HG03520 (cell line): ENCODE measurements around the gene MTCH2.

Experiments used
- ATAC-seq: cut with Tn5 transposase; IDR thresholded peaks from one replicate; pipeline ENCODE4 v1.9.1; 2021; ENCODE audit warnings: mild to moderate bottlenecking, moderate library complexity; ENCODE audit not compliant: unreplicated experiment

Gene MTCH2

DNA sequence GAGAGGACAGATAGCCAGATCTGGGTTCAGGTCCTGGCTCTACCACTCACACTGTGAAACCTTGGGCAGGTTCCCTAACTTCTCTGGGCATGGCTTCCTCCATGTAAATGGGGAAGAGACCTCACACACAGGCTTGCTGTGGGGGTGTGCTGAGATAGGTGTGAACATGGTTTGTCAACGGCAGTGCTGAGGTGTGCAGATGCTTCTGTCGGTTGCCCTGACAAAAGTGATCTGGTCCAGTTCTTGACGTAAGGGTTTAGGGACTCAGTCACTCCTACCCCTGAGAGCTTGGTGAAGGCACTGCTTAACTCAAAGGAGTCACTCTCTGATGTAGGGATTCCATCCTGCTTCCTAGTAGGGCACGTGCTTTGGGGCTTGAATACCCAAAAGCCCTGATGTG, 50.1 kb downstream of the MTCH2 start:
- ATAC-seq = no peak

DNA sequence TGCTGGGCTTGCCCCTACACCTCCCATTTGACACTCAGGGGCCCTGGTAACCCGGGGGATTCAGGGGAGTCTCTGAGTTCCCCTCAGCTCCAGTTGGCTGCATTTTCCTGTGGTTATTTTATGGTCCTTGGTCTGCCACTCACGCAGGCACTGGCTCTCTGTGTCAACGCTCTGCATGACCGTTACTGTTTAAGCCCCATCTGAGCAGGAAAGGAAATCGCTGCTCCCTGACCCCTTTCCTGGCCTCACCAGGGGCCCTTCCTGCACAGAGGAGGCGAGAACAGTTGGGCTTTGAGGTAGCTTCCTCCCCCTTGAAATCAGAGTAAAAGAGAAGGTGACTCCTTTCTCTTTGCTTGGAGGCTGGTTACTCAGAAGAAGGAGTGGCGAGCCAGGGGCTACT, 50.6 kb downstream of the MTCH2 start:
- no peak for ATAC-seq

- no peak for ATAC-seq
Observed at GRCh38 chr11:47589977-47590861, 52.1 kb downstream of the MTCH2 start.

DNA sequence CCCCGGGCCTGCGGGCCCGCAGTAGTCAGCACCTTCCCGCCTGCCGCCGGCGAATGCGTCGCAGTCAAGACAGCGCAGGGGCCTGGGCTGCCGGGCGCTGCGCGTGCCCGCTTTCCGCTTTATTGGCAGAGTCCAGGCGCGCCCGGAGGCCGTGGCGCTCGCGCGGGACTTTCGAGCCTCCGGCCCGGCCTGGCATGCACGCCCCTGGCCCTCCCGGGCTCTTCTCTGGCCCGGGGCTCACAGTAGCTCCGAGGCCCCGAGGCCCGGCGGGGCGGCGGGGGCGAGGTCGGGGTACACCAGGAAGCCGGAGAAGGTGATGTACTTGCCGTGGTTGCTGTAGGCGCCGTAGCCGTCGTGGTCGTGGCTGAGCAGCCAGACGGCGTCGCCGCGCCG, 52.8 kb downstream of the MTCH2 start:
- ATAC-seq = no peak

DNA sequence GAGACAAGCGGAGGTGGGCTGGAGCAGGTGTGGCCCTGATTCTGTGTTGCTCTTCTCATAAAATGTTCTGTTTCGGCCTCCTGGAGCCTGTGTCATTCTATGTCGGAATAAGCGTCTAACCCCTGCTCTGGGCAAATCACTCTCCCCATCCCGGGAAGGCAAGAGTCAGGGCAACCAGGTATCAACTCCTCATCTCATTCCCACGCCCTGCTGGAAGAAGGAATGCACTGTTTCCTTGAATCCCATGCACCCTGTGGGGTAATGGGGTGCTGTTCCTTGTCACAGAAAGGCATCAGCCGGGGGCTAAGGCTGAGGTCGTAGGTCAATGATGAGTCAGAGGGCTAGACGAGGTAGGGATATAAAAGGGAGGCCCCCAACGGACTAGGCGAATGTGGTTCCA, 53.2 kb downstream of the MTCH2 start:
- no peak for ATAC-seq

- ATAC-seq = no peak
Observed at GRCh38 chr11:47587723-47588326, 54.5 kb downstream of the MTCH2 start.

GRCh38 chr11:47587039-47587716, 55.2 kb downstream of the MTCH2 start:
- no peak for ATAC-seq

DNA sequence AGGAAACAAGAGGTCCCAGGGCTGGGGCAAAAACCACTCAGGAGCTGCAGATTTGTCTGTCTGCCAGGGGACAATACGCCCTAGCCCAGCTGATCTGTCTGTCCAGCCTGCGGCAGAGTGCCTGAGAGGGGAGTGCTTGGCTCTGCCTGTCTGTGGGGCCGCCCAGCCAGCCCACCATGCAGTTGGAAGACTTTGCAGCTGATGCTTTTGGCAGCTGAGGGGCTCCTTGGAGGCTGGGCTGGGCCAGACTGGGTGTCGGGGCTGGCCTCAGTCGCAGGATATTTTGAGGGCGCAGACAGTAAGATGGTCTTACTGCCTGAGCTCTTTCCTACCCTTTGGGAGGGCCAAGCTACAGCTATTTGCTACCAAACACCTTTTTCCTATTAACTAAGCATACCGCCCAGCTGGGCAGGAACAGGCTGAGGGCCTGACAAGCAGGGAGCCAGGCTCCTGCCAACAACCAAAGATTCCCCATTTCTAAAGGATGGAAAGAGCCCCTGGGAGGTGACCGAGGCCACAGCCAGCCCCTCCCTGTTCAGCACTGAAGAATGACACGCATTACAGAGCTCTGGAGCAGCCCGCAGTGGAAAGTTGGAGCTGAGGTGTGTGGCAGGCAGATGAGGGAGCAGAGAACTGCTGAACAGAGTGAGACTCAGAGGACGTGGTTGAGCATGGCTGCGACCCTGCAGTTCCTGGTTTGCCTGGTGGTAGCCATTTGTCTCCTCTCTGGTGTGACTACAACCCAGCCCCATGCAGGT, 56.1 kb downstream of the MTCH2 start, which contains the start of gene FAM180B:
TSS of gene FAM180B (plus strand) at position 581 of the 758 bp plus-strand sequence. CDS start at position 672, 91 bp downstream.
- no peak for ATAC-seq

GRCh38 chr11:47583844-47584243, 58.5 kb downstream of the MTCH2 start:
- ATAC-seq = no peak

GRCh38 chr11:47578524-47579494, 63.5 kb downstream of the MTCH2 start, which contains the start of the genes KBTBD4 and NDUFS3:
KBTBD4 (minus strand) TSS chr11:47578970; CDS start chr11:47578951, 19 bp downstream.
NDUFS3 (plus strand) TSS chr11:47579074; CDS start chr11:47579092, 18 bp downstream.
- peak; percentile 93 for ATAC-seq

DNA sequence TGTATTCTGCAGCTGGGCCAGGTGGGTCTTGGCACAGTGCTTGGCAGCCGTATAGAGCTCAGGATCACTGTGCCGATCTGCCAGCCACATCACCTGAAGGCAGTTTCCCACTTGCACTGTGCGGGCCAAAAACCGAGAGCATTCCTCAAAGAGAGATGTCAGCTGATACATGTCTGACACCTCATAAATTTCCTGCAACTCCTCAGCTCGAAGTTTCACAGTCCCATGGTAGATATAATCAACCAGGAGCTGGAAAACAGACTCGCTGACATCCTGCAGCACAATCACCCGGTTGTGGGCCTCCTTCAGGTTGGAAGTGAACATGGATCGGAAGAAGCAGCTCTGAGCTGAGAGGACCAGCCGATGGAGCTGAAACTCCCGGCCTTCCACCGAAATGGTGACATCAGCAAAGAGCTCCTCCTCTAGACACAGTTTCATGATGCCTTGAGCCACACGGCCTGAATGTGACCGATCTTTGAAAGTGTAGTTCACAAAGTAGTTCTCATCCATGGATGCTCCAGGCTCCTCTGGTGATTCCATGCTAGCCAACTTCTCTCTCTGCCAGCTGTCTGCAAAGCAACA, 64.8 kb downstream of the MTCH2 start:
- no peak for ATAC-seq

DNA sequence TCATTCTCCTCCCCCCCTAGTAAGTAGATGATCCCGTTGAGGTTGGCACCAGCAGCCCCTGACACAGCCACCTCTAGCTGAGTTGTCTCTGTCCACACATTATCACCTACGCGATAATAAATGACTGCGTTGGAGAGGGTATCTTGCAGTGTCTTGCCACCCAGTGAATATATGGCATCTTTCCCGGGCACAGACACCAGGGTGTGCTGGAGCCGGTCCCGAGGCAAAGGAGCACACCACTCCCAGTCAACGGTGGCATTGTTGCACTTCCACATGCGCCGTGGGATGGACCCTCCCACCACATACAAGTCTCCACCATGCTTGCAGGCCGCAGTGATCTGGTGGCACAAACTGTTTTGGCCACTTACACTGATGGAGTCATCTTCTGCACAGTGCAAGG, 69.0 kb downstream of the MTCH2 start:
- ATAC-seq = no peak

- no peak for ATAC-seq
Observed at GRCh38 chr11:47572715-47573255, 69.6 kb downstream of the MTCH2 start.

GRCh38 chr11:47571895-47572294, 70.5 kb downstream of the MTCH2 start:
- ATAC-seq = no peak

DNA sequence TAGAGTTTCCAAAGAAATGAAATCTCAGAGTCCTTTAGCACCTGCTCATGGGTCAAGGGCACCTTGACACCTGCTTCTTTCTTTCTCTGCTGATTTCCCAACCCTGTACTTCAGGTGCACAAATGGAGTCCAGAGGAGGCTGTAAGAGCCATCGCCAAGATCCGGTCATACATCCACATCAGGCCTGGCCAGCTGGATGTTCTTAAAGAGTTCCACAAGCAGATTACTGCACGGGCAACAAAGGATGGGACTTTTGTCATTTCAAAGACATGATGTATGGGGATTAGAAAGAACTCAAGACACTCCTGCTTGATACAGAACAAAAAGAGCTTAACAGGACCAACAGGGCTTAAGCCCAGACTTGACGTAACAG, 71.0 kb downstream of the MTCH2 start:
- ATAC-seq = no peak

GRCh38 chr11:47570651-47571356, 71.6 kb downstream of the MTCH2 start:
- ATAC-seq = no peak

- ATAC-seq = no peak
Observed at GRCh38 chr11:47569646-47570045, 72.7 kb downstream of the MTCH2 start.
